A549 (cell line): Measurements from ENCODE around the gene LRRC4C.
"Not testable (repeated sequence)": the region's sequence is repeated elsewhere in the genome, so short reads cannot be mapped to it uniquely, and the experiment has no call there.

Experiments used
- CBX8 ChIP-seq: fragments of 200-600 bp; sonication (generic); IDR thresholded peaks from 2 replicates; pipeline ENCODE4 v1.6.1; 2016
- CHD2 ChIP-seq: fragments of 150-350 bp; IDR thresholded peaks from 2 replicates; pipeline ENCODE4 v1.6.1; 2014; ENCODE audit warnings: low read length; ENCODE audit not compliant: partially characterized antibody
- EP300 ChIP-seq, 2 experiments: fragments of >200 bp; sonication (Bioruptor Twin); formaldehyde crosslinking; IDR thresholded peaks; 2 replicates in 1 of 2; 3 replicates in 1 of 2; pipeline ENCODE4 v1.6.1; 2016 to 2017
- HOXB13 ChIP-seq: fragments of 250-450 bp; sonication (Bioruptor Pico); IDR thresholded peaks from 2 replicates; pipeline ENCODE4 v1.5.0; 2020; ENCODE audit warnings: low read depth, mild to moderate bottlenecking, moderate library complexity
- JUNB ChIP-seq: fragments of >200 bp; sonication (Bioruptor Twin); formaldehyde crosslinking; IDR thresholded peaks from 2 replicates; pipeline ENCODE4 v1.6.1; 2016
- KDM1A ChIP-seq: fragments of 200-600 bp; sonication (generic); IDR thresholded peaks from 2 replicates; pipeline ENCODE4 v1.6.1; 2016; ENCODE audit warnings: low read depth, mild to moderate bottlenecking
- RAD21 ChIP-seq, 2 experiments: fragments of >200 bp in 1 of 2; sonication (Bioruptor Twin) in 1 of 2; formaldehyde crosslinking in 1 of 2; IDR thresholded peaks in 1 of 2; conservative IDR thresholded peaks in 1 of 2; 2 replicates in 1 of 2; 3 replicates in 1 of 2; pipeline ENCODE4 v1.6.1; 2012 to 2018; ENCODE audit warnings: inconsistent platforms in 1 of 2
- RNF2 ChIP-seq: fragments of 200-600 bp; sonication (generic); IDR thresholded peaks from 2 replicates; pipeline ENCODE4 v1.6.1; 2016; ENCODE audit warnings: low read depth, mild to moderate bottlenecking, antibody characterized with exemption, moderate library complexity, borderline replicate concordance
- TF ChIP-seq, protein P1 (sequence below): fragments of >200 bp; sonication (Bioruptor Twin); formaldehyde crosslinking; IDR thresholded peaks from 3 replicates; pipeline ENCODE4 v1.5.1; 2016
- TF ChIP-seq, protein P2 (sequence below): fragments of 200-600 bp; sonication (generic); IDR thresholded peaks from 2 replicates; pipeline ENCODE4 v1.6.1; 2016; ENCODE audit warnings: antibody characterized with exemption, mild to moderate bottlenecking, moderate library complexity

DNA sequence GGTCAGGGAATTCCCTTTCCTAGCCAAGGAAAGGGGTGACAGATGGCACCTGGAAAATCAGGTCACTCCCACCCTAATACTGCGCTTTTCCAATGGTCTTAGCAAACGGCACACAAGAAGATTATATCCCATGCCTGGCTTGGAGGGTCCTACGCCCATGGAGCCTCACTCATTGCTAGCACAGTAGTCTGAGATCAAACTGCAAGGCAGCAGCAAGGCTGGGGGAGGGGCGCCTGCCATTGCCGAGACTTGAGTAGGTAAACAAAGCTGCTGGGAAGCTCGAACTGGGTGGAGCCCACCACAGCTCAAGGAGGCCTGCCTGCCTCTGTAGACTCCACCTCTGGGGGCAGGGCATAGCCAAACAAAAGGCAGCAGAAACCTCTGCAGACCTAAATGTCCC is 548.7 kb downstream of the LRRC4C start:
- not testable (repeated sequence) for TF ChIP-seq RAD21 (conservative IDR thresholded peaks at IDR 0.05 in 1 of 2, IDR thresholded peaks at IDR 0.05 in 1 of 2); RNF2; CHD2; JUNB; HOXB13 (CRISPR knock-in tag); CBX8; EP300 (IDR thresholded peaks at IDR 0.05); KDM1A
- TF ChIP-seq, protein P1, sequence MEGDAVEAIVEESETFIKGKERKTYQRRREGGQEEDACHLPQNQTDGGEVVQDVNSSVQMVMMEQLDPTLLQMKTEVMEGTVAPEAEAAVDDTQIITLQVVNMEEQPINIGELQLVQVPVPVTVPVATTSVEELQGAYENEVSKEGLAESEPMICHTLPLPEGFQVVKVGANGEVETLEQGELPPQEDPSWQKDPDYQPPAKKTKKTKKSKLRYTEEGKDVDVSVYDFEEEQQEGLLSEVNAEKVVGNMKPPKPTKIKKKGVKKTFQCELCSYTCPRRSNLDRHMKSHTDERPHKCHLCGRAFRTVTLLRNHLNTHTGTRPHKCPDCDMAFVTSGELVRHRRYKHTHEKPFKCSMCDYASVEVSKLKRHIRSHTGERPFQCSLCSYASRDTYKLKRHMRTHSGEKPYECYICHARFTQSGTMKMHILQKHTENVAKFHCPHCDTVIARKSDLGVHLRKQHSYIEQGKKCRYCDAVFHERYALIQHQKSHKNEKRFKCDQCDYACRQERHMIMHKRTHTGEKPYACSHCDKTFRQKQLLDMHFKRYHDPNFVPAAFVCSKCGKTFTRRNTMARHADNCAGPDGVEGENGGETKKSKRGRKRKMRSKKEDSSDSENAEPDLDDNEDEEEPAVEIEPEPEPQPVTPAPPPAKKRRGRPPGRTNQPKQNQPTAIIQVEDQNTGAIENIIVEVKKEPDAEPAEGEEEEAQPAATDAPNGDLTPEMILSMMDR = not testable (repeated sequence)
- TF ChIP-seq, protein P2, sequence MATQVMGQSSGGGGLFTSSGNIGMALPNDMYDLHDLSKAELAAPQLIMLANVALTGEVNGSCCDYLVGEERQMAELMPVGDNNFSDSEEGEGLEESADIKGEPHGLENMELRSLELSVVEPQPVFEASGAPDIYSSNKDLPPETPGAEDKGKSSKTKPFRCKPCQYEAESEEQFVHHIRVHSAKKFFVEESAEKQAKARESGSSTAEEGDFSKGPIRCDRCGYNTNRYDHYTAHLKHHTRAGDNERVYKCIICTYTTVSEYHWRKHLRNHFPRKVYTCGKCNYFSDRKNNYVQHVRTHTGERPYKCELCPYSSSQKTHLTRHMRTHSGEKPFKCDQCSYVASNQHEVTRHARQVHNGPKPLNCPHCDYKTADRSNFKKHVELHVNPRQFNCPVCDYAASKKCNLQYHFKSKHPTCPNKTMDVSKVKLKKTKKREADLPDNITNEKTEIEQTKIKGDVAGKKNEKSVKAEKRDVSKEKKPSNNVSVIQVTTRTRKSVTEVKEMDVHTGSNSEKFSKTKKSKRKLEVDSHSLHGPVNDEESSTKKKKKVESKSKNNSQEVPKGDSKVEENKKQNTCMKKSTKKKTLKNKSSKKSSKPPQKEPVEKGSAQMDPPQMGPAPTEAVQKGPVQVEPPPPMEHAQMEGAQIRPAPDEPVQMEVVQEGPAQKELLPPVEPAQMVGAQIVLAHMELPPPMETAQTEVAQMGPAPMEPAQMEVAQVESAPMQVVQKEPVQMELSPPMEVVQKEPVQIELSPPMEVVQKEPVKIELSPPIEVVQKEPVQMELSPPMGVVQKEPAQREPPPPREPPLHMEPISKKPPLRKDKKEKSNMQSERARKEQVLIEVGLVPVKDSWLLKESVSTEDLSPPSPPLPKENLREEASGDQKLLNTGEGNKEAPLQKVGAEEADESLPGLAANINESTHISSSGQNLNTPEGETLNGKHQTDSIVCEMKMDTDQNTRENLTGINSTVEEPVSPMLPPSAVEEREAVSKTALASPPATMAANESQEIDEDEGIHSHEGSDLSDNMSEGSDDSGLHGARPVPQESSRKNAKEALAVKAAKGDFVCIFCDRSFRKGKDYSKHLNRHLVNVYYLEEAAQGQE = not testable (repeated sequence)
